Caco-2 (cell line): ENCODE measurements around the gene CD9. TPM values are rescaled to one million over a fixed set of nuclear protein-coding genes. Genes with fewer than 3 reads are reported as not detected.

ENCODE experiments used
- BruUV-seq: library from RNA; stranded (reverse); fragments of 400-500 nt; replicated peaks from 2 replicates; lab custom pipeline; 2021; lab: Mats Ljungman, UMichigan
- CTCF ChIA-PET: fragments of 300-600 bp; sonication (Branson Sonifier 250); formaldehyde crosslinking; loops from one replicate; lab custom pipeline; 2022; ENCODE audit warnings: antibody characterized with exemption; lab: Charles Lee
- POLR2A ChIA-PET: fragments of 300-600 bp; sonication (Branson Sonifier 250); formaldehyde crosslinking; loops from one replicate; lab custom pipeline; 2022; ENCODE audit warnings: antibody characterized with exemption; lab: Charles Lee
- DNase-seq, 2 experiments: peaks; one replicate each; pipeline versions ENCODE4 v3.0.0 to v3.0.0-alpha.2; 2020 to 2022
- H3K27me3 ChIP-seq: replicated peaks from 2 replicates; pipeline ENCODE4 v1.6.0; 2011; ENCODE audit warnings: low read length; ENCODE audit not compliant: control insufficient read depth, insufficient read depth
- H3K36me3 ChIP-seq: 2 replicates; pipeline ENCODE4 v1.5.1; 2011; ENCODE audit warnings: low read length; ENCODE audit not compliant: control insufficient read depth, insufficient read depth
- H3K4me1 ChIP-seq: fragments of 250-450 bp; sonication (Bioruptor Pico); 2 replicates; pipeline ENCODE4 v1.5.1; 2020; ENCODE audit warnings: mild to moderate bottlenecking
- H3K4me3 ChIP-seq: 2 replicates; pipeline ENCODE4 v1.5.1; 2011; ENCODE audit warnings: low read depth, mild to moderate bottlenecking, control low read depth, low read length
- H3K9me3 ChIP-seq: fragments of 250-450 bp; sonication (Bioruptor Pico); 2 replicates; pipeline ENCODE4 v1.5.1; 2020; ENCODE audit warnings: mild to moderate bottlenecking, moderate library complexity
- H3K27ac Mint-ChIP-seq: one replicate; pipeline ENCODE4 v1.8.0; 2022; ENCODE audit warnings: mixed read lengths; ENCODE audit not compliant: unreplicated experiment
- H3K27me3 Mint-ChIP-seq: one replicate; pipeline ENCODE4 v1.8.0; 2022; ENCODE audit warnings: mixed read lengths; ENCODE audit not compliant: insufficient read depth, unreplicated experiment
- H3K36me3 Mint-ChIP-seq: one replicate; pipeline ENCODE4 v1.8.0; 2022; ENCODE audit warnings: mild to moderate bottlenecking, mixed read lengths; ENCODE audit not compliant: insufficient read depth, unreplicated experiment
- H3K4me1 Mint-ChIP-seq: one replicate; pipeline ENCODE4 v1.8.0; 2022; ENCODE audit warnings: low read depth, mixed read lengths; ENCODE audit not compliant: unreplicated experiment
- H3K4me3 Mint-ChIP-seq: one replicate; pipeline ENCODE4 v1.8.0; 2022; ENCODE audit warnings: mild to moderate bottlenecking, moderate library complexity, mixed read lengths; ENCODE audit not compliant: unreplicated experiment
- H3K9me3 Mint-ChIP-seq: one replicate; pipeline ENCODE4 v1.8.0; 2022; ENCODE audit warnings: mixed read lengths; ENCODE audit not compliant: unreplicated experiment
- CTCF ChIP-seq, 2 experiments: fragments of 200-600 bp in 1 of 2; IDR thresholded peaks; 1 replicate in 1 of 2; 2 replicates in 1 of 2; pipeline versions ENCODE4 v1.5.1 to v1.8.0; 2011 to 2022; ENCODE audit warnings: antibody characterized with exemption in 1 of 2, control low read depth in 1 of 2, inconsistent platforms in 1 of 2, low read depth in 1 of 2, low read length in 1 of 2, mild to moderate bottlenecking in 1 of 2, moderate library complexity in 1 of 2; ENCODE audit not compliant: insufficient read depth in 1 of 2, severe bottlenecking in 1 of 2, unreplicated experiment in 1 of 2
- intact Hi-C: fragments of 100-400 bp; cut with micrococcal nuclease; formaldehyde crosslinking; loops from one replicate; pipeline ENCODE4 v1.10.0; 2022; ENCODE audit not compliant: unreplicated experiment
- total RNA-seq: library from RNA; stranded (reverse); gene quantifications from 2 replicates; pipeline ENCODE4 v1.2.3, GENCODE V29; 2022

Gene CD9
- total RNA-seq, 1 experiment from 2014 or later: 170 TPM

DNA sequence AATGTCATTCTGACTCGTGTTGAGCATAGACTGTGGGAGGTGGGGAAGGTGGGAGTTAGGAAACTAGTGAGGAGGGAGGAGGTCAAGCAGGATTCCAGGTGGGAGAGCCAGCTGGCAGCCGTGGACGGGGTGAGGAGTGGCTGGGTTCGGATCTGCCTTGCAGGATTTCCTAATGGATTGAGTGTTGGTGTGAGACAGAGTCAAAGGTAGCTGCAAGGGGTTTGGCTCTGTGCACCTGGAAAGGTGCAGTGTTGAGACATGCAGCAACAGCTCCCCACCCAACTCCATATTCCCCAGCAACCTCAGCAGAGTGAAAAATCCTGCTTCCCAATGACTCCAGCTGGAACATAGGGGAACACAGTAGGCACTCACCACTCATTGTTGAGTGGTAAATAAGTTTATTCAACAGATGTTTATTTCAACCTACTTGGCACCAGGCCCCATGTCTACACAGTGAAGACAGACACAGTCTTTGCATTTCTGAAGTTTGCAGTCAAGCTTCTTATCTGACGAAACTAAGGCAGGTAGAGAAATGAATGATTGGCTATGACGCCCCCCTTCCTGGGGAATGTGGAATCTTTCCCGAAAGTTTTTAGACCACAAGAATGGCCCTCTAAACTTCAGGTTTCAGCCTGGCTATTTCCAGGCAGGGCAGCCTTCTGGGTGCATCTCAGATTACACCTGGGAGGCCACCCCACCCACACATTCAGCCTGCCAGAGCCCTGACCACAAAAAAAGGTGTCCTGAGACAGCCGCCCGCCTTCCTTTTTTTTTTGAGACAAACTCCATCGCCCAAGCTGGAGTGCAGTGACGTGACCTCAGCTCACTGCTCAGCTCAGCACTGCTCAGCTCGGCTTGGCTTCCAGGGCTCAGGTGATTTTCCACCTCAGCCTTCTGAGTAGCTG, 72.4 kb downstream of the CD9 start:
- no peak overlapping the region for H3K4me3 ChIP-seq
- intact Hi-C loops: no loop called here
- H3K4me3 Mint-ChIP-seq: no peak overlapping the region

DNA sequence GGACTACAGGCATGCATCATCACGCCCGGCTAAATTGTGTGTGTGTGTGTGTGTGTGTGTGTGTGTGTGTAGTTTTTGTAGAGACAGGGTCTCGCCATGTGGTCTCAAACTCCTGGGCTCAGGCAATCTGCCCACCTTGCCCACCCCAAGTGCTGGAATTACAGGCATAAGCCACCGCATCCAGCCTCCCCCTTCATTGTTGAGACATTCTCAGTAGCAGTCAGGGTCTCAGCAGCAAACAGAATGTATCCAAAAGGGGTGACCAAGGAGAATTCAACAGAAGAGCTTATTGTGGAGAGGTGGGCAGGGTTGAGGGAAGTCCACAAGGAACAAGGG, 73.0 kb downstream of the CD9 start:
- H3K9me3 Mint-ChIP-seq: no peaks in the 10 kb centered on the region
- intact Hi-C loops: no loop called here
- Histone ChIP-seq H3K36me3 (no peaks in the 10 kb centered on the region), H3K9me3 (no peaks in the 10 kb centered on the region), H3K27me3 (no peaks in the 10 kb centered on the region), H3K4me1 (peaks cover 16% of the 10 kb centered on the region), H3K4me3 (no peak overlapping the region)
- no peak for DNase-seq
- TF ChIP-seq CTCF (IDR thresholded peaks at IDR 0.05; ENCODE audit: insufficient read depth in 1 of 2, low read depth in 1 of 2, low read length in 1 of 2, severe bottlenecking in 1 of 2, unreplicated experiment in 1 of 2): no peak
- peaks cover 6% of the 10 kb centered on the region for H3K36me3 Mint-ChIP-seq
- H3K27ac Mint-ChIP-seq: peak overlapping the region; percentile 80
- BruUV-seq: no TSS peak
- H3K27me3 Mint-ChIP-seq: no peaks in the 10 kb centered on the region
- H3K4me1 Mint-ChIP-seq: peaks cover 36% of the 10 kb centered on the region
- ChIA-PET POLR2A (interaction anchor here (0.6 to 0.7 kb wide), 2 partner anchors 9 to 37 kb away, joined by 4 to 8 read pairs; partner anchors contain the start of gene PLEKHG6), CTCF (interaction anchor here (0.6 to 3.4 kb wide), 5 partner anchors 11 to 360 kb away, joined by 3 to 13 read pairs (median 4); no protein-coding TSS in a partner anchor)
- no peak overlapping the region for H3K4me3 Mint-ChIP-seq

More for the DNA sequence above, 72.4 kb downstream of the CD9 start:
- Histone ChIP-seq H3K9me3 (no peaks in the 10 kb centered on the region), H3K36me3 (no peaks in the 10 kb centered on the region), H3K27me3 (no peaks in the 10 kb centered on the region), H3K4me1 (peaks cover 10% of the 10 kb centered on the region)
- DNase-seq: no peak
- POLR2A ChIA-PET: interaction anchor here (0.6 kb wide), 1 partner anchor 37 kb away, joined by 8 read pairs; the partner anchor contains the start of gene PLEKHG6
- Mint-ChIP-seq H3K27me3 (no peaks in the 10 kb centered on the region), H3K27ac (peak overlapping the region; percentile 80), H3K36me3 (peaks cover 6% of the 10 kb centered on the region), H3K9me3 (no peaks in the 10 kb centered on the region), H3K4me1 (peaks cover 32% of the 10 kb centered on the region)
- CTCF ChIA-PET: interaction anchor here (1.0 to 3.4 kb wide), 4 partner anchors 12 to 178 kb away, joined by 3 to 13 read pairs (median 4); no protein-coding TSS in a partner anchor
- TF ChIP-seq CTCF (IDR thresholded peaks at IDR 0.05; ENCODE audit: insufficient read depth in 1 of 2, low read depth in 1 of 2, low read length in 1 of 2, severe bottlenecking in 1 of 2, unreplicated experiment in 1 of 2): no peak
- no TSS peak for BruUV-seq

GRCh38 chr12:6273541-6274230, 73.5 kb downstream of the CD9 start:
- Histone ChIP-seq H3K9me3 (no peaks in the 10 kb centered on the region), H3K4me1 (peaks cover 17% of the 10 kb centered on the region), H3K27me3 (no peaks in the 10 kb centered on the region), H3K36me3 (no peaks in the 10 kb centered on the region), H3K4me3 (no peak overlapping the region)
- Mint-ChIP-seq H3K36me3 (peaks cover 6% of the 10 kb centered on the region), H3K4me3 (no peak overlapping the region), H3K27me3 (no peaks in the 10 kb centered on the region), H3K4me1 (peaks cover 36% of the 10 kb centered on the region), H3K9me3 (no peaks in the 10 kb centered on the region), H3K27ac (peak overlapping the region; percentile 80)
- POLR2A ChIA-PET: interaction anchor here (0.7 kb wide), 1 partner anchor 10 kb away, joined by 4 read pairs; no protein-coding TSS in a partner anchor
- BruUV-seq: no TSS peak
- DNase-seq: no peak
- CTCF ChIA-PET: interaction anchor here (0.6 to 3.4 kb wide), 5 partner anchors 11 to 360 kb away, joined by 3 to 13 read pairs (median 4); no protein-coding TSS in a partner anchor
- intact Hi-C loops: no loop called here
- TF ChIP-seq CTCF (IDR thresholded peaks at IDR 0.05; ENCODE audit: insufficient read depth in 1 of 2, low read depth in 1 of 2, low read length in 1 of 2, severe bottlenecking in 1 of 2, unreplicated experiment in 1 of 2): no peak
